Measurements from ENCODE around the gene CDK3. TPM values are rescaled to one million over a fixed set of nuclear protein-coding genes. Genes with fewer than 3 reads are reported as not detected.

CDK3 gene
- total RNA-seq, 1 experiment from 2014 or later, result 11.7 TPM

GRCh38 chr17:76027159-76027839 lies 26.6 kb downstream of the CDK3 start, which contains the start of gene EVPL:
TSS of gene EVPL (minus strand) at chr17:76027306. CDS start at chr17:76027198, 108 bp downstream.
- H2BK120ac ChIP-seq (ENCODE audit: low read depth, low read length, poor library complexity, severe bottlenecking), result no peak within 1 kb of the TSS
- peaks cover 10 to 18% of the 10 kb centered on the region in 2 experiments for H3K4me1 Mint-ChIP-seq
- WGBS (ENCODE audit: extremely low coverage, insufficient read length, low lambda C conversion rate), result no CpG with 5 or more reads among the region's 24 CpGs
- no peak within 1 kb of the TSS for H3K23ac ChIP-seq (ENCODE audit: insufficient read length, low read depth, low read length)
- H3K9ac ChIP-seq (ENCODE audit: extremely low read depth, insufficient read length, low read length), result no peak within 1 kb of the TSS
- H3K79me1 ChIP-seq (ENCODE audit: insufficient read depth, low read depth, low read length, poor library complexity, severe bottlenecking), result no peaks in the 10 kb centered on the region
- H2BK20ac ChIP-seq (ENCODE audit: low read depth, low read length, poor library complexity, severe bottlenecking), result no peak within 1 kb of the TSS
- no peaks in the 10 kb centered on the region for H3K79me2 ChIP-seq (ENCODE audit: insufficient read depth, low read length)
- H3K27me3 Mint-ChIP-seq (ENCODE audit: low read depth), result peaks cover 5% of the 10 kb centered on the region; the same call in 1 of the 2 replicates
- no peak within 1 kb of the TSS for H3K4me2 ChIP-seq (ENCODE audit: insufficient read depth, insufficient read length, low read length)
- no peak within 1 kb of the TSS for H2AFZ ChIP-seq (ENCODE audit: low read length)
- H3K23me2 ChIP-seq (ENCODE audit: insufficient read length, low read depth, low read length, poor library complexity, severe bottlenecking), result no peaks in the 10 kb centered on the region
- H4K5ac ChIP-seq (ENCODE audit: insufficient read length, low read depth, low read length), result no peak within 1 kb of the TSS
- DNase-seq, result peak; percentile 58
- no peak within 1 kb of the TSS for H2BK15ac ChIP-seq (ENCODE audit: low read depth, low read length)
- no peak within 1 kb of the TSS for H2BK5ac ChIP-seq (ENCODE audit: insufficient read length, low read length)
- H3K36me3 Mint-ChIP-seq (ENCODE audit: insufficient read depth in 1 of 3, low read depth in 3 of 3), result no peaks in the 10 kb centered on the region
- no peak within 1 kb of the TSS for H2BK12ac ChIP-seq (ENCODE audit: insufficient read length, low read depth, low read length)
- no peak within 1 kb of the TSS for H4K8ac ChIP-seq (replicated peaks; ENCODE audit: insufficient read length, low read depth, low read length)
- H3K4me1 ChIP-seq (ENCODE audit: insufficient read depth, low read length), result peaks cover 2% of the 10 kb centered on the region; the same call in 1 of the 2 replicates
- H3K9me3 Mint-ChIP-seq, result no peaks in the 10 kb centered on the region; a peak in 1 of 5 replicates
- no peak within 1 kb of the TSS for H3K18ac ChIP-seq (ENCODE audit: insufficient read length, low read depth, low read length)
- H3K9me3 ChIP-seq (ENCODE audit: control insufficient read depth, low read depth, low read length), result no peaks in the 10 kb centered on the region
- no peak within 1 kb of the TSS; a peak in 1 of 5 replicates for H3K4me3 Mint-ChIP-seq
- no peak within 1 kb of the TSS for H3K56ac ChIP-seq (ENCODE audit: insufficient read length, low read depth, low read length)
- no peak for TF ChIP-seq CTCF (conservative IDR thresholded peaks at IDR 0.05)
- no peak within 1 kb of the TSS for H3K4ac ChIP-seq (ENCODE audit: low read depth, low read length)
- H3K27ac Mint-ChIP-seq, result no peak within 1 kb of the TSS; a peak in 1 of 7 replicates
- no peak within 1 kb of the TSS for H3K27ac ChIP-seq (ENCODE audit: insufficient read length, low read depth, low read length)
- no peaks in the 10 kb centered on the region for H3K27me3 ChIP-seq (ENCODE audit: insufficient read depth, low read length)
- no peak within 1 kb of the TSS for H4K91ac ChIP-seq (ENCODE audit: insufficient read length, low read depth, low read length)
- H3K14ac ChIP-seq (ENCODE audit: insufficient read depth, low read length), result peak within 1 kb of the TSS; percentile 78; the same call in 1 of the 2 replicates
- H2AK5ac ChIP-seq (ENCODE audit: insufficient read length, low read length), result no peak within 1 kb of the TSS
- H3T11ph ChIP-seq (ENCODE audit: low read length), result no peak within 1 kb of the TSS
- no peaks in the 10 kb centered on the region for H4K20me1 ChIP-seq (ENCODE audit: control insufficient read depth, insufficient read depth, insufficient read length)

Data from H9 (cell line).